NOMO-1 treated with DMSO at 0.1 percent for 48 hours (cell line): ENCODE results near the gene CNTNAP5.

Source experiments
- DNase-seq: peaks from one replicate; lab custom pipeline; 2025; ENCODE audit not compliant: unreplicated experiment; lab: John Stamatoyannopoulos, UW

Gene CNTNAP5

GRCh38 chr2:124776332-124776731 lies 751.2 kb downstream of the CNTNAP5 start:
- no peak for DNase-seq

GRCh38 chr2:124778076-124778475 lies 753.0 kb downstream of the CNTNAP5 start:
- no peak for DNase-seq

DNA sequence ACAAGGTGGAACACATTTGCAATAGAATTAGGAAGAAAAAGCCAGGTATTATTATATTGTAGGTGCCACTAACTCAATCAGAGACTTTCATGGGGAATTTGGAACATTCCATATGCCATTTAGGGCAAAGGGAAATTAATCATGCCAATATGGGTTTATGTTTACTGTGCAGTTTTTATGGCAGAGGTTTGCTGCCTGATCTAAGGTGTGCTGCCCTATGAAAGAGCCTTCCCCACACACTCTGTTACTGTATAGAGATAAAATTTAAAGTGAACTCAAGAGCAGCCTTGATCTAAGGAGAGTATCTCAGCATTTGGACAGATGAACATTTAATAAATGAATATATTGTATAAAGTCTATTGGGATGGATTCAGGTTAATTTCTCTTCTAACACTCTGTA lies 771.6 kb downstream of the CNTNAP5 start:
- no peak for DNase-seq

DNA sequence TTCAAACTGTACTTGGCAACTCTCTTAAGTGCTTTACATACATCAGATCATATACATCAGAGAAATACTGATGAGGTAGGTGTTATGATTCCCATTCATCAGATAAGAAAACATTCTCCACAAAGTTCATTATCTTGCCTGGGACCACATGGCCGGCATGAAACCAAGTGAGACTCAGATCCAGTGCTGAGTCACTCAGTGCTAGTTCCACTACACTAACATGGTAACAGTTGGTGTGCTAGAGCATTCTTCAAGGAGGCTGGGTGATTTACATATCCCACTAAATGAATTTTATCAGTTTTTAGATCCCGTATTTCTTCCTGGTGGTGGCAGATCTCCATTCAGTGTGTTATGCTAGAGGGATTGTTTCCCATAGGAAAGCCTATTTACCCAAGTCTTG lies 772.0 kb downstream of the CNTNAP5 start:
- DNase-seq = no peak

- DNase-seq = no peak
These were observed 773.5 kb downstream of the CNTNAP5 start for GRCh38 chr2:124798551-124798950.

DNA sequence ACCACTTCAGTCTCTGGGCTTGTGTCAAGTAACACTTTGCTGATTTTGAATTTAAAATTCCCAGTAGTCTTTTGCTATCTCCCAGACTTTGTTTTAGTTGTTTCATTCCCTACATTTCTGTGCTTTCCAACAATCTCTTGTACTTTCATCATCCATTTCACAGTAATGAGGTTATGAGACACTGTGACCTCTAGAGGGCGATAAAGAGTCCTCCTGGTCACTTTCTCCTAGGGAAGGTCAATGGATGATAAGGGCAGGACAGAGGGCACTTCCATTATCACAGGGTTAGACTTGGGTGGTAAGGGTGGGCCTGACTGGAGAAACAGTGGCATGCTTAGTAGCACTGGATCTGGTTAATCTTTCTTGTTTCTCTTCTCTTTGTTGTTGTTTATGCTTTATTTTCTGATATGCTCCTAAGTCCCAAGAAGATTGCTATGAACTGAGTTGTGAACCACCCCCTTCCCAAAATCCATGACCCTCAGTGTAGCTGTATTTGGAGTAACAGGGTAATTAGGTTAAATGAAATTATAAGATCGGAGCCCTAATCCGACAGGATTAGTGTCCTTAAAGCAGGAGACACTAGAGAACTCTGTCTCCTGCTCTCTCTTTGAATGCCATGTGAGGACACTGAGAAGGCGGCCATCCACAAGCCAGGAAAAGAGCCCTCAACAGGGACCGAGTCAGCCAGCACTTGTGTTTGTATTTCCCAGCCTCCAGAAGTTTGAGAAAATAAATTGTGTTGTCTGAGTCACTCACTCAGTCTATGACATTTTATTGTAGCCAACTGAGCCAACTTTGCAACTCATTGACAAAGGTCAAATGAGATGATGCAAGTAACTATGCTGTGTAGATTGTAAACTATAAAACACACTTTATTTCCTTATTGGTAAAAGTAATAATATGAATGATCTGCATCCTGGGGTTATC lies 779.2 kb downstream of the CNTNAP5 start:
- peak; percentile 38 for DNase-seq

DNA sequence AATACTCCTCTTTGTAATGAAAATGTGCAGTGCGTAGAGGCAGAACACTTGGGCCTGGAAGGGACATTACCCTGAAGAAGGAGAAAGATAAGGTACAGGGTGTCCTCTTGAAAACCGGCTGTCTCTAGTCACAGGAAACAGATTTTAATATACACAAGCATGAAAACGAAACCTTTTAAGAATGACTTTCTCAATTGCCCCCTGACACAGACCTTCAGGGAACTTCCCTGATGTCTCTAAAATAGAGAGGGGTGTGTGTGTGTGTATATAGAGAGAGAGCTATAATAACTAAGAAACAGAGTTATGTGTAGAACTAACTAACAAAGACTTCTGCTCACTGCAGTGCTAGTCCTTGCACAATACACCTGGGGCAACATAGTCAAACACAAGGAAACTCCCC lies 780.0 kb downstream of the CNTNAP5 start:
- no peak for DNase-seq

DNA sequence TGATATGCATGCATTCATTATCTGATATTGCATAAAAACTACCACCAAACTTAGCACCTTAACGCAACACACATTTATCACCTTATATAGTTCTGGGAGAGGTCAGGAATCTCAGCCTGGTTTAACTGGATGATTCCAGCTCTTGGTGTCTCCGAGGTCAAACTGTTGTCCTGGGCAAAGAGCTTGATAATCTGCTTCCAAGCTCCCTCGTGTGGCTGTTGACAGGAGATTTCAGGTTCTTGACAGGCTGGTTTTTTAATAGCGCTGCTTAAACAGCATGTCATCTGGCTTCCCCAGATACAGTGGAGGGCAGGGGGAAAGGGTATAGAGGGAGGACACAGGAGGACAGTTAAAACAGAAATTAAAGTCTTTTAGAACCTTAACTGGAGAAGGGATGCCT lies 785.0 kb downstream of the CNTNAP5 start:
- DNase-seq = no peak

- DNase-seq = no peak
These were observed 790.1 kb downstream of the CNTNAP5 start for GRCh38 chr2:124814968-124815745.

DNA sequence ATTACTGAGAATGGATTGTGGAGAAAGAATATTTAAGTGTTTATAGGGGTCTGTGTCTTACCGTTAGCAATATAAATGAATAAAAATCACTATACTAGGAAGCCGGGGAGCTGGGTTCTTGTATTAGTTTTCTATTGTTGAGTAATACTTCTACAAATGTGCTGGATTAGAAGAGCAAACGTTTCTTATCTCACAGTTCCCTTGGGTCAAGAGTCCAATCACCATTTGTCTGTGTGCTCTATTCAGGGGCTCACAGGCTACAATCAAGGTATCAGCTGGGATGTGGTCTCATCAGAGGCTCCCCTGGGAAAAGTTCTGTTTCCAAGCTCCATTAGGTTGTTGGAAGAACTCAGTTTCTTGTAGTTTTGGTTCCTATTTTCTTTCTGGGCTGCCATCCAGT lies 790.9 kb downstream of the CNTNAP5 start:
- DNase-seq = no peak

- no peak for DNase-seq
These were observed 797.4 kb downstream of the CNTNAP5 start for GRCh38 chr2:124822516-124822915.

DNA sequence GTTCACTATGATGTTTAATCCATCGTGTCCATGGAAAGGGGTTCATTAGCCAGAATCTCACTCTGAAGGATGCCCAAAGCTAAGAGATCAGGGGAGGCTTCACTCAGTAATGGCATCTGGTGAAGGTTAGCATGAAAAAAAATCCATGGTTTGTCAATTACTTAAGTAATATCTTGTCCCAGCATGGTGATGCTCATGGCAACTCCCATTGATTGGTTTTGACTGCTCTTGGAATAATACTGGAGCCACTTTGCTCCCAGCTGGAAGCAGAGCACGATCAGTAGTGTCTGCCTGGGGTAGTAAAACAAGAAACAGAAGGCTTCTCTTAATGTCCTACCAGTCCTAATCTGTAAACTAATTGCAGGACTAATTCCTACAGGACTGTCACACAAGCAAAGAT lies 799.4 kb downstream of the CNTNAP5 start:
- DNase-seq = no peak

DNA sequence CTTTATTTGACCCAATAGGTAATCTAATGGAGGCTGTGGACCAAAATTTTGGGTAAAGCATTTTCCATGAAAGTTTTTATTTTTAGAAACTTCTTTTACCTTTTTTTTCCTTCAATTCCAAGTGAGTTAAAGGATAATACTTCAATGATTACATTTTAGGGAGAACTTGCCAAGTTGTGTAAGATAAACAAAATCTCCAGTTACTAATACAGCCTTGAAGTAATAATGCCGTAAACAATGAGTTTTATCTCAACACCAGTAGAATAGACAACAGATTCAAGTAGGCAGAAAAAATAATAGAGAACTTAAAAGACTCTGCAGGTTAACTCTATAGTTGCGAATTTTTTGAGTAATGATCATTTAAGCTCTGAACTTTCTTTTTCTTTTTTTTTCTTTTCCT lies 807.4 kb downstream of the CNTNAP5 start:
- no peak for DNase-seq

GRCh38 chr2:124834331-124834730 lies 809.2 kb downstream of the CNTNAP5 start:
- no peak for DNase-seq

GRCh38 chr2:124835331-124835730 lies 810.2 kb downstream of the CNTNAP5 start:
- DNase-seq = no peak

DNA sequence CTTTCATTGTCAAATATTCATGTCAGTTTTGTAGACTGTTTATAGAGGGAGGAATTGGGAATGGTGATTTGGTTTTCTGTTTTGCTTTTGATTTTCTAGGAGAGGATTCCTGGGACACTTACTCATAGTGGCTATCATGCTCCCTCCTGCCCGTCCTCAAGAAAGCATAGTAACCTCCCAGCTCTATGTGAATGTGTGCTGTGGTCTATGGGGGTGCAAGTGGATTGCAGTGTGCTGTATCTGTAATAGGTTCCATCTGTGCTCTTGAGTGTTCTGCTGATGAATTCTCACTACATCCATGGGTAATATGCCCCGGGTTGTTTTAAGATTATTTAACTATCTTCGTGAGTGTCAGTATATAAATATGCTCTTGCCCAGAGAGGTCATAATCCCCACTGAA lies 811.3 kb downstream of the CNTNAP5 start:
- DNase-seq = no peak

- no peak for DNase-seq
These were observed 812.4 kb downstream of the CNTNAP5 start for GRCh38 chr2:124837496-124837895.

DNA sequence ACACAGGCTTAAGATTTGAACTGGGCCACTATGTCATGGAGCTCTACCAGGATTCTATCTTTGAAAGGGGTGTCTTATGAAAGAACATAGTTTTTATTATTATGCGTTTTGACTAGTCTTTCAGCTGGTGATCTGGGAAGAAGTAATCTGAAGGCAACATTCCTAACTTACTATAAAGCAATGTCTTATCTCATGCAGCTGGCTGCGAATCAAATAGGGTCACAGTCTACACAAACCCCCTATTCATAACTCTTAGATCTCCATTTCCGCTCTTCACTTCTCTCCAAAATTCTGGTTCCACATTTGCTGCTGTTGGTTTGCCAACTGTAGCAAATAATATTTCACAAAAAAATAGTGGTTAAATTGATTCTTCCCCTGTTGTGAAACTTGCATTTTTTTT lies 813.3 kb downstream of the CNTNAP5 start:
- no peak for DNase-seq

DNA sequence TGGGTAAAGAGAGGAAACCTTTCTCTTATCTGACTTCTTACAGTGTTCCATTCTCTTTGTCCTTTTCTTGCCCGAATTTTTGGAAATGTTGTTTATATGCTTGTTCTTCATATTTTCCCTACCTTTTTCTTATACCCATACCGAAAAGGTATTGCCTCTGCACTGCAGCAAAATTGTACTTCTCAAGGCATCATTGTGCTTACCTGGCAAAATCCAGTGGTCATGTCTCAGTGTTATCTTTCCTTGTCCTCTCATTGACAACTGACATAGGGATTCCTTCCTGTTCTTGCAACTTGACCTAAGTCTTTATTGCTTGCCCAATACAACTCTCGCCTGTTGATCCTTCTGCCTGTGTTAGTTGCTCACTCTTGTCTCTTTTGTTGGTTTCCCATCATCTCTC lies 842.2 kb downstream of the CNTNAP5 start:
- no peak for DNase-seq

GRCh38 chr2:124874219-124874618 lies 849.1 kb downstream of the CNTNAP5 start:
- no peak for DNase-seq

- DNase-seq = no peak
These were observed 849.6 kb downstream of the CNTNAP5 start for GRCh38 chr2:124874676-124875075.

GRCh38 chr2:124875627-124876244 lies 850.6 kb downstream of the CNTNAP5 start:
- no peak for DNase-seq
